ENCODE measurements around the gene LPP.

LPP gene

DNA sequence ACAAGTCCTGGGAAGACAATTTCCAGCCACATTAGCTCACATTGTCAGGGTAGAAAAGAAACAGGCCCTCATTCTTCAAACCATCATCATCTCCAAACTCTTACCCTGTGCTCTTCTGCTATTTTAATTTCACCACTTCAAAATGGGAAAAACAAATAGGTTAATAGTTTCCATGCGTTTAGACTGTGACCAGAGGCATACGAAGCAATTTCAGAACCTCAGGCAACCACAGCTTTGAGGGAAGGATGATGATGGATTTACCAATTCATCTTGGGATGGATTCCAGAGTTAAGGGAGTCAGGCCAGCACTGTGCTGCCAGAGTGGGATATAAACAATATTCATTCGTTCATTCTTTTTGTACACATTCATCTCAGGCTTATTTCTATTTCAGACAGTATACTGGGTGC, 710.0 kb downstream of the LPP start:
- no peak for DNase-seq

DNA sequence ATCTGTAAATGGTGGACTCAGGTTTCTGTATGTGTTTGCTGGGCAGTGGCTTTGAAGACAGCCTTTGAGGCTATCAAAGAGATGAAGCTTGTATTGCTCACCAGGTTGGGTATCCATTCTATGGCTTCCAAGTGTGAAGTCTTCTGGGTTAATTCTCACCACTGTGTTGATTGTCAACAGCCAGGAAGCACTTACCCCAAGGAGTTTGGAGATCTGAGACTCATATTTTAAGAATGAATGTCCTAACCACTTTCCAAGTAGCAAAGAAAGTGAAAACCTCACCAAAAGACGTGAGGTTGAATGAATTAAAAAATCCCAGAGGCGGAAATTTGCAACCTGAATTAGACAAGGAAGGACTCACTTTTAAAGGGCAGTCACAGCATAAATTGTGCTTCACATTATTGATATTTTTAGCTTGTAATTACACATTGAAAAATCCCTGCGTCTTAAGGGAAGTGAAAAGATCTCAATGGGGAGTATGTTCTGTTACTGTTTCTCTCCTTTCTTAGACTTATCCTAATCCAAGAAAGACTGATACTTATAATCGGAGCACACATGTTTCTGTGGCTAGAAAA, 713.8 kb downstream of the LPP start:
- DNase-seq = no peak

DNA sequence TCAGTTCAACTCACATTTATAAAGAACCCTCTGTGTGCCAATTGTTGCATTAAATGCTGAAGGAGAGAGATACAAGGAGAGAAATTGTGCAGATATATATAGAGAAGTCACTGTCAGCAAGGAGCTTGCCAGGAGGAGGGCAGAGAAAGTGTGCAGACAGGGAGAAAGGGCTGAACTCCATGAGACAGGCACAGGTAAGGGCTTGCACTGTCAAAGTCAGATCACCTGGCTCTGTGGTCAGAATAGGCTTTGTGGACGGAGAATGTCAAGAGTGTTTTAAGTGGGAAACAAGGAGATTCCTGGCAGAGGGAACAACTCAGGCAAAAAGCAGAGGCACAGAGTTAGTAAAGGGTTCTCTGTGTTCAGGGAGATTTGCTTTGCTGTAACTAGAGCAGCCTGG, 714.8 kb downstream of the LPP start:
- no peak for DNase-seq

DNA sequence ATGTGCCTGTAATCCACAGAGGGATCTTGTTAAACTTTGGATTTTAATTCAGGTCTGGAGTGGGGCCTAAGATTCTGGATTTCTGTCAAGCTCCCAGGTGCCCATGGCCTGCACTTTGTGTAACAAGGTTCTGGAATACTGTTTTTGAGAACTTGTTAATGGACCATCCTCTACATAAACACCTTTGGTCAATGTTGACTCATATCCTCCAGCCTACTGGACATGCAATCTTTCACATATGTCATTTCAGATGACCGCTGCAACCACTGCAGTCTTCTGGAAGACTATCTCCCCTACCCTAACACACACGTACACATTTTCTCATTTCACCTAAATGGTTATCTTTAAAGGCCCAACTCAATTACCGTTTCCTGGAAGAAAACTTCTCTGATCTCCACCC, 715.7 kb downstream of the LPP start:
- no peak for DNase-seq

DNA sequence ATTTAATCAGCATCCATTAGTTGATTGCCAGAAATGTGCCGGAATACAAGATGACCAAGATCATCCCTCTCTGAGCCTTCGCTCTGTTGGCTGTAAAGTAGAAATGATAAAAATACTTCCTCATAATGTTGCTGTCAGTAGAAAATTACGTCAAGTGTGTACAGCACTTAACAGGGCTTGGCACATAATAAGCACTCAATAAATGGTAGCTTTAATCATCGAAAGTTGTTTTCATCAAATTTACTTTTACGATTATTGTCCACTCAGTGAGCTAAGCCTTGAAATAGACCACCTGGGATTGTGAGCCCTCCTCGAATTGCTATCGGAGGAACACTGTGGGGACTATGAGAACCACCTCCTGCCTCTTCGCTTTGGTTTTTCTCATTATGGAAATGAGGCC, 716.5 kb downstream of the LPP start:
- no peak for DNase-seq

DNA sequence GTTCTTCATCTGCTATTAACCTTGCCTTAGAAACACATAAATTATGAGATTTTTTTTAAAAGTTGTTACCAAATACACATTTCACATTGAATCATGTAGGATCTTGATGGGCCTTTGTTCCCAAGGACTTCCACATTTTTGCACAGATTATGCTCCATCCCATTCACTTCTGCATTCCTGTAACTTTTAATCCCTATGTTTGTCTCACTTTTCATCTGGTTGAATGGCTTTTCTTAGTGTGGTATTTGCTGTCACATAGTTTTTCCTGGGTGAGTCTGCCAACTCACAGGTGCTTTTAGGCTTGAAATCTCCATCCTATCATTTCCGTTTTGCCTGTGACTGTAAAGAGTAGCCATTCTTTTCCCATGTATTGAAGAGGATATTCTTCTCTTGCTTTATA, 720.6 kb downstream of the LPP start:
- no peak for DNase-seq

DNA sequence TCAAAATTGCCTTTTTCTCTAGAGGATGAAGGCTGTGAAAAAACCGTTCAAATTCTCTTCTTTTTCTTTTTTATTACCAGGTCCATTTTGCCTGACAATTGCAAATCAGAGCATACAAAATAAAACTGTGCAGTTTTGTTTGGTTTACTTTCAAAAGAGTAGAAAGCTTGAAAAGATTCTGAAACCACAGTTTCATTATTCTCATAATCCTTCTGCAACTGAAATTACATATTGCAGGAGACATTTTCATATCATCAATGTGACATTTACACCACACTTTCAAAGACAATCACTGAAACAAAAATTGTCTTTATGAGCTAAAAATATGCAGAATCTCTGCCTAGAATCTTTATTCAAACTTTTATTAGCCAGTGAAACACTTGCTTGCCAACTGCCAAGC, 721.5 kb downstream of the LPP start:
- no peak for DNase-seq

DNA sequence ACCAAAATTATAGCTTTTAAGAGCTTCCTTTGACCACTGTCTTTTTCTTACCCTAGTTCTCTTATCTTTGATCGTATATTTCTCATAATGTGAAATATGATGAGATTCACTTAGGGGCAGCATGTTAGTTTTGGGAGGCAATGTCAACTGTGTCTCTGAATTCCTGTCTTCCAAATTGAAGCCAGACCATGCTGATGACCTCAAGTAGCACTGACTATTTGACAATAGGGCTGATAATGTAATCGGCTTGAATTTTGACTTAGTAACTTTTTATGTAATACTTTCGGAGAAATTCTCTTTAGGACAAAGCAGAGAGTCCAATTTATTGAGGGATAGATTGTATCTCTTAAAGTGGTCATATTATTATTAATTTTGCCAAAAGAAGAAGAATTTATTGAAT, 722.4 kb downstream of the LPP start:
- DNase-seq = no peak

DNA sequence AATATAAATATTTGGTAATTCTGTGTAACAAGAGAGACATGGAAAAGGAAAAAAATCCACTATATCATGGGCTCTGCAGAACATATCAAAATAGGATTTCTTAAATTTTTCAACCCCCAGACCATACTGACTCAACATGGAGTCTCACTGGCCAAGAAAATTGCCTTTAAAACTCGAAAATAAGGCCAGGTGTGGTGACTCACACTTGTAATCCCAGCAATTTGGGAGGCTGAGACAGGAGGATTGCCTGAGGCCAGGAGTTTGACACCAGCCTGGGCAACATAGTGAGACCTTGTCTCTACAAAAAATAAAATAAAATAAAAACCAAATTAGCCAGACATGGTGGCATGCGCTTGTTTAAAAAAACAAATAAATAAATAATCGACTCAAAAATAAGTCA, 723.4 kb downstream of the LPP start:
- no peak for DNase-seq

DNA sequence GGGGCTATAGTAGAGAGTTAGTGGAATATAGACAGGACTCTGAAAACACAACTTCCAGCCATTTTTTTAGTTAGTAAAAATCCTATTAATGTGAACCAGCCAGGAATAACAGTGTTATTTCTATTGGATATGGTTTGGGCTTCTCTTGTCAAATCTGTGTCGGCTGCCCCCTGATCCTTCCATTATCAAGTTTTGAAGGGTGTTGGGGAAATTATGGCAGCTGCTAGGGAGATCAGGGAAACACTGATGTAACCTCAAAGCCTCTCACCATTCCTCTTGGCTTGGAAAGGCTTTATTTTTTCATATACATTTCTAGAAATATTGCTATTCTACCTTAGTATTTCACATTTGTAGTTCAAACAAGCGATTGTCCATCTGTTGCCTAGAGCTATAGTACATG, 724.1 kb downstream of the LPP start:
- no peak for DNase-seq

DNA sequence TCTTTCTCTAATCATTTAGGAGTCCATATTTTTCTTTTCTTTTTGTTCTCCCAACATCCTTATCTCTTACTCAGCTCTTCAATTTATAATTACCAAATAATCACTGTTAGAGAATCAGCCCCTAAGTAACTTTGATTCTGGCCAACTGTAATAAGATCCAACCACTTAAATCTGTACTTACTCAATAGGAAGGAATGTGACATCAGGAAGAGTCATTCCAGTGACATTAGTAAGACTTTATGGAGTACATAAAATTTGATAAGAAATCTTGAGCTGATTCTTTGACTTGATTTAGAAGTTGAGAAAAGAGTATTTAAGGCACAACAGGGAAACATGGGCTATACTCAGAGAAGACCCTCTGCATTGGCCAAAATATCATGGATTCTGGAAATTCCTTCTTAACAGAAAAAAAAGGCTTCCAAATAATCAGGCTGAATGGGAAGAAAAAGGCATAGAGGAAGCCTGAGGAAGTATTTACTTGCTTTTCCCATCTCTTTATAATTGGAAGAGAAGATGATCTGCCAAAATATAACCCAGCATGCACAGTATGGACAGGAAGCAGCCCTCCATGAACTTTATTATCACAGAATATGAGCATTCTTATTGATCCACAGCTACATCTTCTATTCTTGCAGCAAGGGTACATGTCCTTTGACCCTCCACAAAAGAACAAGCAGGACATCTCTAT, 728.1 kb downstream of the LPP start:
- DNase-seq = no peak

DNA sequence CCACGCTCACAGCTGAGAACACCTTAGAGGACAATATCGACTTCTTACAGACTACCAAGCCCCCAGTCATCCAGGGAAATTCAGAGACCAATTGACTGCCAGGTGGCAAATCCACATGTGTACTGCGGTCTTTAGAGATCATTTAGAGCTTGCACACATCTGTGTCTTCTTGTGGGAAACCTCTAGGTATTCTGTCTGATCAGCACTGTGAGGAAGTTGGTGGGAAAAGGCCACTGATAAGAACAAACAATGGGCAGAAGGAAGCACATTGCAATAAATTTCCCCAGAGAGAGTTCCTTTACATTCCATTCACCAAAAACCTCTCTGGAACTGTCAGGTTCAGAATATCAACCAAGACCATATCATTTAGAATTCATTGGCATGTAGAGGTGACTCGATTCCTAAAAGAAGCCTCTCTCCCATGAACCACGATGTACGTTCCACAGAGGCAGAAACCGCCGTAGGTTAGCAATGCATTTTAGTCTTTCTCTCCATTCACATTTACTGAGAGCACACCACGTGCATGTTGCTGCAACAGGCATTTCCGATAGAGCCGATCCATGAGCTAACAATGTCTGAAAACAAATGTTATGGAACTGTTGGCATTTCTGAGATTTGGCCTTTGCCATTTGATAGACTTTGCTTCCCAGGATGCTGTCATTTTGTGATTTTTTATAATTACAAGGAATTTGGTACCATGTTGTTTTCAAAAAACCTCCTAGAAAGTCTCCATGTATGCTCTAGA, 730.5 kb downstream of the LPP start:
- DNase-seq = no peak

DNA sequence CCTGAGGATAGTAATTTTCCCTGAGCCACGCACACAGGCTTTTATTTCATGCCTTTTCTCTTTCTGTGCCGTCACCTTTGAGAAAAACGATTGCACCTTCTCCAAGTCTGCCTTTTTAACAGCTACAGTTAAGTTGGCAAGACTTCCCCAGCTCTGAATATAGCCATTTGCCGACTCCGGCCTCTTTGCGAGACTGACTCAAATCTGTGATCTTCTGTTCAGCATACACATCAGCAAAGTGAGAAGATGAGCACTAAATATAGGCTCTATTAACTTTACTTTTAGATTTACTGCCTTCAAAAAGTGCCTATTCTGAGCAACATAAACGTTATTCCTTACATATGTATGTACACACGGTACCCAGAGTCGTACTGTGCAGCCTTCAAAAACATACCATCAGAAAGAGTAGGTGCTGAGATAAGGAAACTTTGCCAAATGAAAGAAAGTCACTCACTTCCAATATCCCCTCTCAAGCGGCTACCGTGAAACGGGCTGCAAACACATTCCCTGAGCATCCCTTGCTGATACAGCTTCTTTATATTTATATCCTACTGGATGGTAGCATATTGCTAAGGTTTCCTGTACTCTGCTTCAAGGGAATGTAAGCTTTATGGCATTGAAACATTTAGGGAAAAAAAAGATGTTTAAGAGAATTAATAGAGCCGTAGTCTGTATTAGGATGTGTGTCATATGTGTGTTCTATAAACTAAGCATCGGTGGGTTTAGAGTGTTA, 734.5 kb downstream of the LPP start:
- DNase-seq = no peak

DNA sequence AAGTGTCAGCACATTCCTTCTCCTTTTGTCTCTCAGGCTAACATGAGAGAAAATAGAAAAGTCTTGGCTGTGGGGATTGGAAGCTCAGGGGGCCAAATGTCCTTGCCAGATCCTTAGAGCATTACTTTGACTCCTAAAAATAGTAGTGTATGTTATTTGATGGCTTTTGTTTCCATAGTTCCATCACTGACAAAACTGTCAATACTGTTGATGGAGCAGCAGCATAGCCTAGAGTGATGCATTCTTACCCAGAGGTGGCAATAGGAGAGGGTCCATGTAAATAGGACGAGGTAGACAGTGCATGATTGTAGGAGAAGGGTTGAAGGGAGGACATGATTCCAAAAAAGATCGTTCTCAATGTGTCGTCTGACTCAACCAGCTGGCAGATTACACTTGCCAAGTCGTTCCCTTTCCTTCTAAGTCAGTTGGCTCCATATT, 735.1 kb downstream of the LPP start:
- no peak for DNase-seq

DNA sequence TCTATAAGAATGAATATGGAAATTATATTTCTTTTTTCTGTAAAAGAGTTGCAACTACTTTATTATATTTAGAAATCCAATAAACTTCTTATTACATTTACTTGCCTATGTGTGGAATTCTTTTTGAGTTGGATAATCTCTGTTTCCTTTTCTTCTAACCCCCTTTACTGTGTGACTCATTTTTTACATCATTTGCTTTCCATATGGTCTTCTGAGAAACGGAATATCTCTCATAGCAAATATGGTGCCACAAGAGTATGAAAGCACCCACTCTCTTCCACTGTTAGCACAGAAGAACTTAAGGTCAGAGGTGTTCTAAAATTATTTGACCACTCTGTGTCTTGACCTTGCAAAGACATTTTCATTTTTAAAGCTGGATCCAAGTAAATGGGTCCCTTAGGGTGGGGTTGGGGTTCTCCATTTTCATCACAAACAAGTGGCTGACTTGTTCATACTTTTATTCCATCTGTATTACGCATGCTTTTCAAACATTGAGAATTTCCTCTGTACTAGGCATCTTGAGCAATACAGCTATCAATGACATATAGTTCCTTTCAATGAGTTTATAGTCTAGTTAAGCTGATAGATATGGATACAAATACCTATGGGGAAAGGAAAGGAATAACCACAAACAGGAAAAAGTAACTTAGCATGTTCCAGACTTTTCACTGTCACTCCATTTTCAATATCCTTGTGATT, 736.8 kb downstream of the LPP start:
- DNase-seq = no peak

DNA sequence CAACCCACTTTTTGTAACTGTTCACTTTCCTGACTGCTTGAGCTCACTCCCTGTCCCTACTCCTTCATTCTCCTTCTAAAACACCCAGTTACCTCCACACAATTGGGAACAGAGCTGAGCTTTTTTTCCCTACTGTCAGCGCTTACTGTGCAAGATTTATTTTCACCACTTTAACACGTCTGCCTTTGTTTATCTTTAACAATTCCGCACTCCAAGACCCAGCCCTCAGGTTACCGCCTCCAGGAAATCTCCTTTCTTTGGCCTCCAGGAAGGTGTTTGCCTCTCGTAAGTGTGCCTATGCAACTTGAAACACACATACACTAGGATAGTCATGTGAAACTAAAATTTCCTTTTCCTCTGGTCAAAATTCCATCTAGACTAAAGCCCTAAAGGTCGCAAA, 745.9 kb downstream of the LPP start:
- no peak for DNase-seq

DNA sequence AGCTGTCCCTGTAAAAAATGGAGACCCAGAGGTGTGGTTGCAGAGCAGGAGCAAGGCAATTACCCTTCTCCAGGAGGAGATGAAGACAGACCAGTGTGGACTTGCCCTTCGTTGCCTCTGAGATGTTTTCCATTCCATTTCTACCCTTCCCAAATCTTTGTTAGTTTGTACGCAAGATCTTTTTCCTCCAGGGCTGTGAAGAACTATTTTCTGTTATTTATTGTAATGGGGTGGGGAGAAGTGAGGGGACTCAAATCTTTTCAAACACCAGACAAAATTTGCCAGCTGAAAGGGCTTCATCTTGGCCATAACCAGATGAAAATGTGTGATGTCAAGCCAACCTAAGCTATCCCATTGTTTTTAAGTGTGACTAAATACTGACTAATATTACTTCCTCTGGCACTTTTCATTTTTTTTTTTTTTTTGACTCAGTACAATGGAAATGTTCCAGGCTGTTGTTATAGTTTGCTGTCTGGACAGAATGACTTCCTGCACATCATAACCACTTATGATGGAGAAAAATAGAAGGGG, 746.5 kb downstream of the LPP start:
- no peak for DNase-seq

DNA sequence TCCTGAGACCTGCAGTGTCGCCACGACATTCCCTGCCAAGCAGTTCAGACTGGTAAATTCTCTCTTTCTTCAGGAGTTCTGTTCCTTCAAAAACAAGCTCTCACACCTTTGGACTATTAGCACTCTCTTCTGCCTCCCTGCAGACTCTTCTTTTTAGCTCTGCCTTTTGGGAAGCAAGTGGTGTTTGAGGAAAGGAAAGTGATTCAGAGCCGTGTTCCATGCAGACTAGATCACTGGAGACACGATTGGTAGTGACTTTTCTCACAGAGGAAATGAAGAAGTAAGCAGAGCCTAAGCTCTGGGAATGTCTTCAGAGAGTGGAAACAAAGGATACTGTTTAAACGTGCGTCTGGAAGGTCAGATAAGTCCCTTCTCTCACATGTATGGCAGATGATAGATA, 747.2 kb downstream of the LPP start:
- DNase-seq = no peak

DNA sequence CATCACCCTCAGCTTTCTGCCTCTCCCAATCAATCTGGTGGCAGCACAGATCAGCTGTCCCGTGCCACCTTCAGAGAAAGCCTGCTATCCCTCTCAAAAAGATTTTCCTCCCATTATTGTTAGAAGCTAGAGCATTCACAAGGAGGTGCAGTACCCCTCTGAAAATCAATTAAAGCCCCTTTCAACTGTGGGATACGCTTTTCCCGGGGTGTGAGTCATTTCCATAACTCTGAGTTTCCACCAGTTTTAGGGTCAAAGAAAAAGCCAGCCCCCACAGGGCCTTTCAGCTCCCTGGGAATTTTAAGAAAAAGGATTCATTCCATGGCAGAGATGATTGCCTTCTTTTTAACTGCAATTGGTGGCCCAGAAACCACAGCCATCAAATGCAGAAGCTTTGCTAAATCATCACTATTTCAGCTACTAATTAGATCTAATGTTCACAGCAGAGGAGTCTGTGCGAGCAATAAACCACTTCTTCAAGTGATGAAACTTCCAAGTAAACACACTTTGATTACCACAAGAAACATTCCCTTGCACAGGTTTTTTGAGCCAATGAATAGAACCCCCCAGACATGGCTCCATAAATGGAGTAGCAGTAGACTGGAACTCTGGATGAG, 747.8 kb downstream of the LPP start:
- DNase-seq = no peak

DNA sequence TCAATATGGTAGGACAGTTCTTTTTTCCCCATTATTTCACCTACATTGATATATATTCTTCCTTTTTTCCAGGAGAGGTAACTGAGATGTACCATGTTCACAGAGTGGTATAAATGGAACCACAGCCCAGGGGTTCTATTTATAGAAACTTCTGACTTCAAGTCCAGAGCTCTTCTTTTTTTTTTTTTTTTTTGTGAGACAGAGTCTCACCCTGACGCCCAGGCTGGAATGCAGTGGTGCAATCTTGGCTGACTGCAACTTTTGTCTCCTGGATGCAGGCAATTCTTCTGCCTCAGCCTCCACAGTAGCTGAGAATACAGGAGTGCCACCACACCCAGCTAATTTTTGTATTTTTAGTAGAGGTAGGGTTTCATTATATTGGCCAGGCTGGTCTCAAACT, 750.7 kb downstream of the LPP start:
- DNase-seq = no peak

DNA sequence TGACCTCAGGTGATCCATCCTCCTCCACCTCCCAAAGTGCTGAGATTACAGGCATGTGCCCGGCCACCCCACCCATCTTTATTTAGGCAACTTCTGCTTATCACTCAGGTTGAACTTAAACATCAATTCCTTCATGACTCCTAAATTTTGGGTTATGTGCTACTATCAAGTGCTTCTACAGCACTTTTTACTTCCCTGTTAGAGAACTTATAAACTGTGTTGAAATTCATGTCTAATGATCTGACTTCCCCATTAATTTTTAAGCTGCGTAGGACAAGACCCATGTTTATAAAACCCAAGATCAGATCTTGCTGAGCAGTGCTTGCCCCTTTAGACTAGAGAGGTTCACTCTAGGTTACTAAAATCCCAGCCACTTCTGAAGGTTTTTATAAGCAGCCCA, 751.6 kb downstream of the LPP start:
- DNase-seq = no peak

DNA sequence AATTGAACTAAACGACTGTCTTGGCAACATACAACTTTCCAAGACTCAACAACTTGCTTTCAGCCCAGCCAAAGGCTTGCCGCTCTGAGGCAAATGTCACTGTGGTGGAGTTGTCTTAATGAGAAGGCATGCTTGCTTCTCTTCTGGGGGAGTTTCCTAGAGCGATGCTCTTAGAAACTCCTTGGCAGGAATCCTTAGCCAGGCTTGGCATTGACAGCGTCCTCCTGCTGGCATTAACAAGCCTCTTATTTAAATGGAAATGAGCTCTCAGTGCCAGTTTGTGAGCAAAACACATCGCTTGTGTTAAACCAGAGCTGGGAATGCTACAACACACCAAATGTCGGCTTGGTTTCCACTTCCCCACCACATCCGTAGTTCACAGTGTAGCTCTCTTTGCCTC, 752.3 kb downstream of the LPP start:
- DNase-seq = no peak
